Vagina (tissue), 2 donors: Measurements from ENCODE around the gene ADAMTS17. TPM values are rescaled to one million over a fixed set of nuclear protein-coding genes. Genes with fewer than 3 reads are reported as not detected.

Experiments
- DNase-seq, 2 donors: peaks; one replicate each; pipeline ENCODE4 v3.0.0-alpha.2; 2017; ENCODE audit errors: extremely low spot score in 2 of 2
- H3K27ac ChIP-seq: fragments of 200-600 bp; sonication (generic); one replicate; pipeline ENCODE4 v1.5.1; 2019
- H3K27me3 ChIP-seq: fragments of 200-600 bp; sonication (generic); one replicate; pipeline ENCODE4 v1.5.1; 2019
- H3K36me3 ChIP-seq, 2 donors: fragments of 200-600 bp; sonication (generic); one replicate each; pipeline ENCODE4 v1.5.1; 2017 to 2019
- H3K4me1 ChIP-seq: fragments of 200-600 bp; sonication (generic); one replicate; pipeline ENCODE4 v1.5.1; 2019
- H3K4me3 ChIP-seq, 2 donors: fragments of 200-600 bp; sonication (generic); 1 replicate in 1 of 2; 2 replicates in 1 of 2; pipeline ENCODE4 v1.5.1; 2016 to 2019
- H3K9me3 ChIP-seq: fragments of 200-600 bp; sonication (generic); one replicate; pipeline ENCODE4 v1.5.1; 2019
- POLR2A ChIP-seq, 2 donors: fragments of 450-650 bp; IDR thresholded peaks; one replicate each; pipeline ENCODE4 v1.6.1; 2017; ENCODE audit warnings: antibody characterized with exemption in 2 of 2, mild to moderate bottlenecking in 2 of 2, moderate library complexity in 2 of 2
- POLR2AphosphoS5 ChIP-seq, 2 donors: sonication (generic); formaldehyde crosslinking; IDR thresholded peaks; one replicate each; pipeline ENCODE4 v1.9.0; 2017; ENCODE audit warnings: antibody characterized with exemption in 2 of 2, mild to moderate bottlenecking in 2 of 2, low read depth in 1 of 2; ENCODE audit not compliant: insufficient read depth in 1 of 2
- intact Hi-C: fragments of 100-400 bp; cut with DNase I; formaldehyde crosslinking; loops from one replicate; pipeline ENCODE4 v1.15.1; 2023
- total RNA-seq: library from RNA; depleted of rRNA; stranded (reverse); fragments of >200 nt; gene quantifications from one replicate; pipeline ENCODE4 v1.2.3, GENCODE V29; 2016
- TF ChIP-seq, protein P1 (sequence below), 3 experiments: fragments of 450-650 bp in 2 of 3; fragments of 200-600 bp in 1 of 3; sonication (generic) in 1 of 3; IDR thresholded peaks; one replicate each; pipeline ENCODE4 v1.5.1; 2017 to 2019; ENCODE audit warnings: antibody characterized with exemption in 3 of 3, mild to moderate bottlenecking in 2 of 3, moderate library complexity in 2 of 3

ADAMTS17 gene
- total RNA-seq, 1 donor from 2014 or later, result 16.0 TPM

- no peaks in the 10 kb centered on the region for H3K27me3 ChIP-seq
- no peak for DNase-seq
- H3K4me1 ChIP-seq, result peaks cover 15% of the 10 kb centered on the region
- H3K36me3 ChIP-seq, result no peaks in the 10 kb centered on the region
- H3K4me3 ChIP-seq, result peak overlapping the region; percentile 49 to 56
- TF ChIP-seq, protein P1, sequence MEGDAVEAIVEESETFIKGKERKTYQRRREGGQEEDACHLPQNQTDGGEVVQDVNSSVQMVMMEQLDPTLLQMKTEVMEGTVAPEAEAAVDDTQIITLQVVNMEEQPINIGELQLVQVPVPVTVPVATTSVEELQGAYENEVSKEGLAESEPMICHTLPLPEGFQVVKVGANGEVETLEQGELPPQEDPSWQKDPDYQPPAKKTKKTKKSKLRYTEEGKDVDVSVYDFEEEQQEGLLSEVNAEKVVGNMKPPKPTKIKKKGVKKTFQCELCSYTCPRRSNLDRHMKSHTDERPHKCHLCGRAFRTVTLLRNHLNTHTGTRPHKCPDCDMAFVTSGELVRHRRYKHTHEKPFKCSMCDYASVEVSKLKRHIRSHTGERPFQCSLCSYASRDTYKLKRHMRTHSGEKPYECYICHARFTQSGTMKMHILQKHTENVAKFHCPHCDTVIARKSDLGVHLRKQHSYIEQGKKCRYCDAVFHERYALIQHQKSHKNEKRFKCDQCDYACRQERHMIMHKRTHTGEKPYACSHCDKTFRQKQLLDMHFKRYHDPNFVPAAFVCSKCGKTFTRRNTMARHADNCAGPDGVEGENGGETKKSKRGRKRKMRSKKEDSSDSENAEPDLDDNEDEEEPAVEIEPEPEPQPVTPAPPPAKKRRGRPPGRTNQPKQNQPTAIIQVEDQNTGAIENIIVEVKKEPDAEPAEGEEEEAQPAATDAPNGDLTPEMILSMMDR (IDR thresholded peaks at IDR 0.05), result no peak
- no peak for TF ChIP-seq POLR2A (IDR thresholded peaks at IDR 0.05)
- TF ChIP-seq POLR2AphosphoS5 (IDR thresholded peaks at IDR 0.05; ENCODE audit: insufficient read depth in 1 of 2, low read depth in 1 of 2), result no peak
- H3K9me3 ChIP-seq, result no peaks in the 10 kb centered on the region
- peak overlapping the region; percentile 63 for H3K27ac ChIP-seq
- intact Hi-C loops, result no loop called here
Observed at GRCh38 chr15:100373942-100374341, 32.2 kb upstream of the ADAMTS17 start.

- H3K36me3 ChIP-seq, result no peaks in the 10 kb centered on the region
- no peaks in the 10 kb centered on the region for H3K27me3 ChIP-seq
- TF ChIP-seq, protein P1 (IDR thresholded peaks at IDR 0.05), result no peak
- TF ChIP-seq POLR2AphosphoS5 (IDR thresholded peaks at IDR 0.05; ENCODE audit: insufficient read depth in 1 of 2, low read depth in 1 of 2), result no peak
- no peak for TF ChIP-seq POLR2A (IDR thresholded peaks at IDR 0.05)
- H3K9me3 ChIP-seq, result no peaks in the 10 kb centered on the region
- intact Hi-C loops, result no loop called here
- peak overlapping the region; percentile 63 for H3K27ac ChIP-seq
- no peak for DNase-seq
- peak overlapping the region; percentile 49 to 56 for H3K4me3 ChIP-seq
- peaks cover 15% of the 10 kb centered on the region for H3K4me1 ChIP-seq
Observed at GRCh38 chr15:100373120-100373896, 31.5 kb upstream of the ADAMTS17 start.

- no peak for TF ChIP-seq POLR2AphosphoS5 (IDR thresholded peaks at IDR 0.05; ENCODE audit: insufficient read depth in 1 of 2, low read depth in 1 of 2)
- TF ChIP-seq, protein P1 (IDR thresholded peaks at IDR 0.05), result no peak
- no peak for TF ChIP-seq POLR2A (IDR thresholded peaks at IDR 0.05)
- intact Hi-C loops, result no loop called here
- H3K27me3 ChIP-seq, result no peaks in the 10 kb centered on the region
- peak overlapping the region; percentile 63 for H3K27ac ChIP-seq
- peak overlapping the region; percentile 49 to 56 for H3K4me3 ChIP-seq
- no peaks in the 10 kb centered on the region for H3K9me3 ChIP-seq
- H3K36me3 ChIP-seq, result no peaks in the 10 kb centered on the region
- peaks cover 15% of the 10 kb centered on the region for H3K4me1 ChIP-seq
- no peak for DNase-seq
Observed at GRCh38 chr15:100372739-100373119, 31.0 kb upstream of the ADAMTS17 start.

DNA sequence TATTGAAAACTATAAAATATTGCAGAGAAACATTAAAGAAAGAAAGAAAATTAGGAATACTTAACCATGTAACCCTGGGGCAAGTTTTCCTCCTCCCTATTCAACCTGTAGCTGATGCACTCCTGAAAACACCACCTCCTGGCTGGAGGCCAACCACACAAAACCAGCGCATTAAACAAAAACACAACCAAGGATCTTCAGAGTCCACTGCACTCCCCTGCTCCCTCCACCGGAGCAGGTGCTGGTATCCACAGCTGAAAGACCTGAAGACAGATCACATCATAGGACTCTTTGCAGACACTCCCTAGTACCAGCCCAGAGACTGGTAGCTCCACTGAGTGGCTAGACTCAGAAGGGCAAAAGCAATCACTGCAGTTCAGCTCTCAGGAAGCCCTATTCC lies 13.6 kb upstream of the ADAMTS17 start:
- TF ChIP-seq, protein P1 (IDR thresholded peaks at IDR 0.05), result no peak
- no peak for TF ChIP-seq POLR2A (IDR thresholded peaks at IDR 0.05)
- no peak for TF ChIP-seq POLR2AphosphoS5 (IDR thresholded peaks at IDR 0.05; ENCODE audit: insufficient read depth in 1 of 2, low read depth in 1 of 2)
- Histone ChIP-seq H3K4me3 (no peak overlapping the region), H3K27me3 (no peaks in the 10 kb centered on the region), H3K4me1 (peaks cover 6% of the 10 kb centered on the region), H3K36me3 (no peaks in the 10 kb centered on the region), H3K27ac (no peak overlapping the region), H3K9me3 (no peaks in the 10 kb centered on the region)
- intact Hi-C loops, result no loop called here
- DNase-seq, result no peak

- intact Hi-C loops, result no loop called here
- H3K9me3 ChIP-seq, result no peaks in the 10 kb centered on the region
- H3K27ac ChIP-seq, result no peak overlapping the region
- no peak for DNase-seq
- no peak overlapping the region for H3K4me3 ChIP-seq
- H3K36me3 ChIP-seq, result no peaks in the 10 kb centered on the region
- peaks cover 13% of the 10 kb centered on the region for H3K4me1 ChIP-seq
- no peaks in the 10 kb centered on the region for H3K27me3 ChIP-seq
- TF ChIP-seq POLR2AphosphoS5 (IDR thresholded peaks at IDR 0.05; ENCODE audit: insufficient read depth in 1 of 2, low read depth in 1 of 2) (no peak), POLR2A (IDR thresholded peaks at IDR 0.05) (no peak)
- TF ChIP-seq, protein P1 (IDR thresholded peaks at IDR 0.05), result no peak
Observed at GRCh38 chr15:100353449-100353848, 11.7 kb upstream of the ADAMTS17 start.
